HCT116 (cell line): Measurements from ENCODE around the gene SIRPD. TPM values are rescaled to one million over a fixed set of nuclear protein-coding genes. Genes with fewer than 3 reads are reported as not detected.

Experiments used
- ATAC-seq: fragments of 200-7000 bp; cut with Tn5 transposase; 2 replicates; pipeline ENCODE4 v1.9.1; 2020; ENCODE audit warnings: mild to moderate bottlenecking, moderate library complexity
- Bru-seq: library from RNA; stranded (reverse); fragments of 400-500 nt; gene quantifications from one replicate; lab custom pipeline; 2021; lab: Mats Ljungman, UMichigan
- BruChase-seq, 2 experiments: library from RNA; stranded (reverse); fragments of 400-500 nt; gene quantifications; one replicate each; lab custom pipeline; 2021; lab: Mats Ljungman, UMichigan
- BruUV-seq: library from RNA; stranded (reverse); fragments of 400-500 nt; replicated peaks from 2 replicates; lab custom pipeline; 2021; lab: Mats Ljungman, UMichigan
- CTCF ChIA-PET: fragments of 300-600 bp; sonication (Branson Sonifier 250); formaldehyde crosslinking; loops from one replicate; lab custom pipeline; 2021; ENCODE audit warnings: antibody characterized with exemption; lab: Charles Lee
- POLR2A ChIA-PET: fragments of 300-600, 350-600 bp; sonication (Branson Sonifier 250); formaldehyde crosslinking; loops from one replicate; lab custom pipeline; 2021; ENCODE audit warnings: antibody characterized with exemption; lab: Charles Lee
- RAD21 ChIA-PET, 2 experiments: fragments of 300-600 bp; sonication (Branson Sonifier 250); formaldehyde crosslinking; loops; one replicate each; lab custom pipeline; 2023; ENCODE audit warnings: low total read pairs in 2 of 2; ENCODE audit not compliant: uncharacterized antibody in 2 of 2, unreplicated experiment in 2 of 2, low non-redundant PET in 1 of 2; lab: Charles Lee
- DNase-seq: peaks from one replicate; pipeline ENCODE4 v3.0.0-alpha.2; 2010; ENCODE audit warnings: low read depth, low spot score
- H2AFZ ChIP-seq: fragments of 200-600 bp; shearing (Covaris generic), sonication (generic); 2 replicates; pipeline ENCODE4 v1.6.1; 2017; ENCODE audit warnings: low read depth, mixed run types, mixed read lengths, antibody characterized with exemption, low read length; ENCODE audit not compliant: poor library complexity, severe bottlenecking
- H3K27ac ChIP-seq: 2 replicates; pipeline ENCODE4 v1.5.1; 2012; ENCODE audit warnings: low read depth, low read length
- H3K27me3 ChIP-seq: fragments of 200-600 bp; sonication (generic); 2 replicates; pipeline ENCODE4 v1.6.1; 2016; ENCODE audit warnings: mixed run types, low read length, mixed read lengths; ENCODE audit not compliant: insufficient read depth
- H3K36me3 ChIP-seq, 2 experiments: fragments of 200-500 bp in 1 of 2; fragments of 200-600 bp in 1 of 2; sonication (Bioruptor generic) in 1 of 2; sonication (generic) in 1 of 2; 2 replicates each; pipeline versions ENCODE4 v1.5.1 to v1.6.1; 2014 to 2016; ENCODE audit warnings: low read length in 2 of 2, inconsistent platforms in 1 of 2, mixed read lengths in 1 of 2, mixed run types in 1 of 2; ENCODE audit not compliant: insufficient read depth in 2 of 2, control insufficient read depth in 1 of 2
- H3K4me1 ChIP-seq, 2 experiments: fragments of 200-600 bp in 1 of 2; sonication (generic) in 1 of 2; 2 replicates each; pipeline versions ENCODE4 v1.5.1 to v1.6.1; 2012 to 2017; ENCODE audit warnings: low read length in 2 of 2, inconsistent platforms in 1 of 2, mild to moderate bottlenecking in 1 of 2, mixed read lengths in 1 of 2, mixed run types in 1 of 2, moderate library complexity in 1 of 2; ENCODE audit not compliant: insufficient read depth in 2 of 2, control insufficient read depth in 1 of 2
- H3K4me2 ChIP-seq: fragments of 200-600 bp; sonication (generic); 2 replicates; pipeline ENCODE4 v1.6.1; 2017; ENCODE audit warnings: mixed run types, low read length, mixed read lengths
- H3K4me3 ChIP-seq, 2 experiments: fragments of 200-600 bp in 1 of 2; sonication (generic) in 1 of 2; replicated peaks in 1 of 2; 2 replicates each; pipeline ENCODE4 v1.5.1; 2011 to 2016; ENCODE audit warnings: low read length in 2 of 2, control low read depth in 1 of 2, low read depth in 1 of 2, mild to moderate bottlenecking in 1 of 2, mixed read lengths in 1 of 2, mixed run types in 1 of 2
- H3K79me2 ChIP-seq: fragments of 200-600 bp; sonication (generic); 2 replicates; pipeline ENCODE4 v1.6.1; 2017; ENCODE audit warnings: mild to moderate bottlenecking, mixed run types, low read length, moderate library complexity, mixed read lengths; ENCODE audit not compliant: insufficient read depth
- H3K9ac ChIP-seq: fragments of 200-600 bp; sonication (generic); 2 replicates; pipeline ENCODE4 v1.6.1; 2016; ENCODE audit warnings: low read length, mixed read lengths
- H3K9me2 ChIP-seq: fragments of 200-600 bp; sonication (generic), shearing (Covaris generic); 2 replicates; pipeline ENCODE4 v1.6.1; 2017; ENCODE audit warnings: mixed run types, mild to moderate bottlenecking, moderate library complexity; ENCODE audit not compliant: insufficient read depth
- H3K9me3 ChIP-seq, 2 experiments: fragments of 200-500 bp in 1 of 2; fragments of 200-600 bp in 1 of 2; sonication (Bioruptor generic) in 1 of 2; sonication (generic) in 1 of 2; 2 replicates each; pipeline ENCODE4 v1.6.1; 2014 to 2017; ENCODE audit warnings: low read length in 2 of 2, mixed read lengths in 2 of 2, inconsistent platforms in 1 of 2, low read depth in 1 of 2, mild to moderate bottlenecking in 1 of 2, mixed run types in 1 of 2, moderate library complexity in 1 of 2; ENCODE audit not compliant: control insufficient read depth in 1 of 2, insufficient read depth in 1 of 2
- H4K20me1 ChIP-seq: fragments of 200-600 bp; sonication (generic), shearing (Covaris generic); 2 replicates; pipeline ENCODE4 v1.6.1; 2017; ENCODE audit warnings: mixed run types, mild to moderate bottlenecking, moderate library complexity; ENCODE audit not compliant: insufficient read depth
- CBX3 ChIP-seq: IDR thresholded peaks from 2 replicates; pipeline ENCODE4 v1.6.1; 2012; ENCODE audit warnings: low read depth
- EGR1 ChIP-seq: IDR thresholded peaks from 2 replicates; pipeline ENCODE4 v1.6.1; 2012; ENCODE audit warnings: low read depth
- RAD21 ChIP-seq: IDR thresholded peaks from 2 replicates; pipeline ENCODE4 v1.6.1; 2012; ENCODE audit warnings: low read depth, mild to moderate bottlenecking
- TCF7L2 ChIP-seq: IDR thresholded peaks from 2 replicates; pipeline ENCODE4 v1.7.0; 2011; ENCODE audit warnings: borderline replicate concordance, inconsistent platforms; ENCODE audit not compliant: insufficient read depth, insufficient read length; ENCODE audit errors: extremely low read depth
- YY1 ChIP-seq: IDR thresholded peaks from 2 replicates; pipeline ENCODE4 v1.6.1; 2011; ENCODE audit warnings: low read length, low read depth, moderate library complexity, mild to moderate bottlenecking; ENCODE audit not compliant: insufficient replicate concordance; ENCODE audit errors: extremely low read depth
- intact Hi-C: fragments of 100-400 bp; cut with micrococcal nuclease; formaldehyde crosslinking; loops from 2 replicates; pipeline ENCODE4 v1.10.0; 2022
- long read RNA-seq: library from polyadenylated mRNA; unstranded; transcript quantifications from one replicate; pipeline ENCODE4 v2.0.0, GENCODE V29; 2021; ENCODE audit not compliant: unreplicated experiment
- polyA plus RNA-seq: library from polyadenylated mRNA; unstranded; fragments of >200 nt; gene quantifications from 2 replicates; pipeline ENCODE4 v1.2.1, GENCODE V29; 2012; ENCODE audit warnings: missing spikeins
- total RNA-seq: library from RNA; stranded (reverse); gene quantifications from one replicate; pipeline ENCODE4 v1.2.1, GENCODE V29; 2021; ENCODE audit not compliant: unreplicated experiment
- TF ChIP-seq, protein P1 (sequence below): IDR thresholded peaks from 2 replicates; pipeline ENCODE4 v1.6.1; 2012; ENCODE audit warnings: low read depth
- TF ChIP-seq, protein P2 (sequence below): IDR thresholded peaks from 2 replicates; pipeline ENCODE4 v1.6.1; 2011; ENCODE audit warnings: mild to moderate bottlenecking, low read length, moderate library complexity; ENCODE audit not compliant: insufficient replicate concordance; ENCODE audit errors: extremely low read depth

SIRPD gene
- total RNA-seq, result not detected
- polyA plus RNA-seq, result not detected in 2 replicates
- Bru-seq, nascent RNA, result not detected
- BruChase-seq, experiment 1, labeled RNA remaining after a 6-hour chase, result not detected
- not detected for BruChase-seq, experiment 2, labeled RNA remaining after a 2-hour chase
- long read RNA-seq, result 0 reads

DNA sequence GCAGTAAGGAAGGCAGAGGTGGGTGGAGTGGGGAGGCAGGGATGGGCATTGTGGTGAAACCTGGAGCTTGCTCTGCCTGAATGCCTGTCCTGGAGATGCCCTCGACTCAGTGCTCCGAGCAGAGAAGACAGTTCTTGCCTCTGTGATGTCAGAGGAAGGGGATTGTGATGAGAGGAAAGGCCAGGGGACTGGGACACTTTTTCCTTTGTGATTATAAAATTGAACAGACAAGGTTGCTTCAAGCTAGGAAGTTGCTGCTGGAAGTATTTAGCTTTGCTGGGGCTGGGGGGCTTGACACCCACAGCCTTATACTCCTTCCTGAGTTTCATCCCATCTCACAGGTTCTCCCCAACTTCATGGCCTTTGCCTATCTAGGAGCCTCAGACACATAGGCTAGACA is at the start of gene SIRPD:
Gene SIRPD (minus strand): TSS at position 101 of the 400 bp plus-strand sequence. CDS start 52 bp downstream, at position 49.
- TF ChIP-seq, protein P1, sequence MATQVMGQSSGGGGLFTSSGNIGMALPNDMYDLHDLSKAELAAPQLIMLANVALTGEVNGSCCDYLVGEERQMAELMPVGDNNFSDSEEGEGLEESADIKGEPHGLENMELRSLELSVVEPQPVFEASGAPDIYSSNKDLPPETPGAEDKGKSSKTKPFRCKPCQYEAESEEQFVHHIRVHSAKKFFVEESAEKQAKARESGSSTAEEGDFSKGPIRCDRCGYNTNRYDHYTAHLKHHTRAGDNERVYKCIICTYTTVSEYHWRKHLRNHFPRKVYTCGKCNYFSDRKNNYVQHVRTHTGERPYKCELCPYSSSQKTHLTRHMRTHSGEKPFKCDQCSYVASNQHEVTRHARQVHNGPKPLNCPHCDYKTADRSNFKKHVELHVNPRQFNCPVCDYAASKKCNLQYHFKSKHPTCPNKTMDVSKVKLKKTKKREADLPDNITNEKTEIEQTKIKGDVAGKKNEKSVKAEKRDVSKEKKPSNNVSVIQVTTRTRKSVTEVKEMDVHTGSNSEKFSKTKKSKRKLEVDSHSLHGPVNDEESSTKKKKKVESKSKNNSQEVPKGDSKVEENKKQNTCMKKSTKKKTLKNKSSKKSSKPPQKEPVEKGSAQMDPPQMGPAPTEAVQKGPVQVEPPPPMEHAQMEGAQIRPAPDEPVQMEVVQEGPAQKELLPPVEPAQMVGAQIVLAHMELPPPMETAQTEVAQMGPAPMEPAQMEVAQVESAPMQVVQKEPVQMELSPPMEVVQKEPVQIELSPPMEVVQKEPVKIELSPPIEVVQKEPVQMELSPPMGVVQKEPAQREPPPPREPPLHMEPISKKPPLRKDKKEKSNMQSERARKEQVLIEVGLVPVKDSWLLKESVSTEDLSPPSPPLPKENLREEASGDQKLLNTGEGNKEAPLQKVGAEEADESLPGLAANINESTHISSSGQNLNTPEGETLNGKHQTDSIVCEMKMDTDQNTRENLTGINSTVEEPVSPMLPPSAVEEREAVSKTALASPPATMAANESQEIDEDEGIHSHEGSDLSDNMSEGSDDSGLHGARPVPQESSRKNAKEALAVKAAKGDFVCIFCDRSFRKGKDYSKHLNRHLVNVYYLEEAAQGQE, result no peak
- TF ChIP-seq EGR1, result no peak
- no peak for TF ChIP-seq YY1
- no peak for TF ChIP-seq CBX3
- TF ChIP-seq, protein P2, sequence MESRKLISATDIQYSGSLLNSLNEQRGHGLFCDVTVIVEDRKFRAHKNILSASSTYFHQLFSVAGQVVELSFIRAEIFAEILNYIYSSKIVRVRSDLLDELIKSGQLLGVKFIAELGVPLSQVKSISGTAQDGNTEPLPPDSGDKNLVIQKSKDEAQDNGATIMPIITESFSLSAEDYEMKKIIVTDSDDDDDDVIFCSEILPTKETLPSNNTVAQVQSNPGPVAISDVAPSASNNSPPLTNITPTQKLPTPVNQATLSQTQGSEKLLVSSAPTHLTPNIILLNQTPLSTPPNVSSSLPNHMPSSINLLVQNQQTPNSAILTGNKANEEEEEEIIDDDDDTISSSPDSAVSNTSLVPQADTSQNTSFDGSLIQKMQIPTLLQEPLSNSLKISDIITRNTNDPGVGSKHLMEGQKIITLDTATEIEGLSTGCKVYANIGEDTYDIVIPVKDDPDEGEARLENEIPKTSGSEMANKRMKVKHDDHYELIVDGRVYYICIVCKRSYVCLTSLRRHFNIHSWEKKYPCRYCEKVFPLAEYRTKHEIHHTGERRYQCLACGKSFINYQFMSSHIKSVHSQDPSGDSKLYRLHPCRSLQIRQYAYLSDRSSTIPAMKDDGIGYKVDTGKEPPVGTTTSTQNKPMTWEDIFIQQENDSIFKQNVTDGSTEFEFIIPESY, result no peak
- no peak for TF ChIP-seq TCF7L2
- no peak for TF ChIP-seq RAD21
- ChIA-PET POLR2A (no interaction called here), RAD21 (no interaction called here), CTCF (no interaction called here)
- DNase-seq, result no peak
- Histone ChIP-seq H4K20me1 (no peaks in the 10 kb centered on the region), H3K4me1 (no peaks in the 10 kb centered on the region), H3K4me3 (no peak within 1 kb of the TSS), H3K9me3 (peaks cover 0 to 3% of the 10 kb centered on the region in 2 experiments; a peak in 1 of 4 replicates), H2AFZ (no peak within 1 kb of the TSS), H3K4me2 (no peak within 1 kb of the TSS), H3K36me3 (no peaks in the 10 kb centered on the region), H3K27me3 (no peaks in the 10 kb centered on the region), H3K79me2 (no peaks in the 10 kb centered on the region), H3K9me2 (no peaks in the 10 kb centered on the region), H3K27ac (no peak within 1 kb of the TSS), H3K9ac (no peak within 1 kb of the TSS)
- no TSS peak for BruUV-seq
- no peak for ATAC-seq
- intact Hi-C loops, result no loop called here
